Activated naive CD8-positive, alpha-beta T cell (primary cell): ENCODE data around the gene ADAM8.
"Not testable (repeated sequence)": the region's sequence is repeated elsewhere in the genome, so short reads cannot be mapped to it uniquely, and the experiment has no call there.

Experiments
- H3K27ac Mint-ChIP-seq: one replicate; pipeline ENCODE4 v1.8.0; 2021; ENCODE audit warnings: mixed read lengths
- H3K27me3 Mint-ChIP-seq: one replicate; pipeline ENCODE4 v1.8.0; 2021; ENCODE audit warnings: mixed read lengths
- H3K36me3 Mint-ChIP-seq: one replicate; pipeline ENCODE4 v1.8.0; 2021; ENCODE audit warnings: mixed read lengths
- H3K4me1 Mint-ChIP-seq: one replicate; pipeline ENCODE4 v1.8.0; 2021; ENCODE audit warnings: low read depth, mixed read lengths
- H3K4me3 Mint-ChIP-seq: one replicate; pipeline ENCODE4 v1.8.0; 2021; ENCODE audit warnings: mild to moderate bottlenecking, mixed read lengths
- H3K9me3 Mint-ChIP-seq: one replicate; pipeline ENCODE4 v1.8.0; 2021; ENCODE audit warnings: low read depth, mixed read lengths

ADAM8 gene

GRCh38 chr10:133245439-133246235 is 31.0 kb downstream of the ADAM8 start:
- H3K4me1 Mint-ChIP-seq = peaks cover 14% of the 10 kb centered on the region
- H3K9me3 Mint-ChIP-seq = no peaks in the 10 kb centered on the region
- H3K27ac Mint-ChIP-seq = no peak overlapping the region
- H3K4me3 Mint-ChIP-seq = no peak overlapping the region
- H3K27me3 Mint-ChIP-seq = peaks cover 9% of the 10 kb centered on the region
- no peaks in the 10 kb centered on the region for H3K36me3 Mint-ChIP-seq

DNA sequence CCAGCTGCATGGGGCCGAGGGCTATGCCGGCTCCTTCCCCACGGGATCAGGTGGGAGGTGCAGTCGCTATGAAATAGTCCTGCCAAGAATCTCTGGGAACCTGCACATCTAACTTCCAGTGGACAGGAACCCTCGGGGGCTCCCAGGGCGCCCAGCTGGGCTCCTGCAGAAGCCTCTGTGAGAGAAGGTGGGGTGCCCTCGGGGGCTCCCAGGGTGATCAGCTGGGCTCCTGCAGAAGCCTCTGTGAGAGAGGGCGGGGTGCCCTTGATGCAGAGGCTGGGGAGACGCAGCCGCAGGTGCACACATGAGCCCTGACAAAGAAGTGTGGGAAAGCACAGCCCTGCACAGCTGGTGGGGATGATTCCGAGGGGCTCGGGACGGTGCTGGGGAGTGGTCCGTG is 33.1 kb downstream of the ADAM8 start:
- H3K27me3 Mint-ChIP-seq = peaks cover 16% of the 10 kb centered on the region
- no peak overlapping the region for H3K27ac Mint-ChIP-seq
- H3K4me3 Mint-ChIP-seq = no peak overlapping the region
- H3K36me3 Mint-ChIP-seq = no peaks in the 10 kb centered on the region
- peaks cover 14% of the 10 kb centered on the region for H3K4me1 Mint-ChIP-seq
- no peaks in the 10 kb centered on the region for H3K9me3 Mint-ChIP-seq

DNA sequence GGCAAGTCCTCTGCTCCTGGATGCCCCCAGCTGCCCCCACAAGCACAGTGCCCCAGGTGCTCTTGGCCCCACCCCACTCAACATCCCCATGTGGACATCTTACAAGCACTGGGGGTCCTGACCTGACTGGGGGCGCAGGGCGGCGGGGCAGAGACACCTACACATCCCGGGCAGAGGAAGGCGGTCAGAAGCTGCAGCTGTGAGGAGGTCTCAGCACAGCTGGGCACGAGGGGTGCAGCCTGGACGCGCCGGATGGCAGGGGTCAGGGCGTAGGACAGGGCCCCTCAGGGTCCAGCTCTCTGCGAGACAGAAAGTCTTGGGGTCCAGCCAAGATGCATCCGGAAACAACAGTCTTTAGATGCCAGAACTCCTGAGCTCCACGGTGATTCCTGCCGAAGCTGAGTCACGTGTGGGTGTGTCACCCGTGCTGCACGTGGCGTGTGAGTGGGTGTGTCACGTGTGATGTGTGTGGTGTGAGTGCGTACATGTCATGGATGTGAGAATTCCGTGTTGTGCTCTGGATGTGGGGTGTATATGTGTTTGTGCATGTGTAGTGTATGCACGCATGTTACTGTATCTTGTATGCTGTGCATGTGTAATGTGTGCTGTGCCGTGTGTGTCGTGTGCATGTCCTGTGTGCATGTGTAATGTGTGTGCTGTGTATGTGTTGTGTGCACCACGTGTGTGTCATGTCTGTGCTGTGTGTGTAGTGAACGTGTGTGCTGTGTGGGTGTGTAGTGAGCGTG is 33.9 kb downstream of the ADAM8 start:
- Mint-ChIP-seq H3K9me3 (no peaks in the 10 kb centered on the region), H3K36me3 (no peaks in the 10 kb centered on the region), H3K4me3 (no peak overlapping the region), H3K27ac (no peak overlapping the region), H3K4me1 (peaks cover 14% of the 10 kb centered on the region), H3K27me3 (peaks cover 18% of the 10 kb centered on the region)

DNA sequence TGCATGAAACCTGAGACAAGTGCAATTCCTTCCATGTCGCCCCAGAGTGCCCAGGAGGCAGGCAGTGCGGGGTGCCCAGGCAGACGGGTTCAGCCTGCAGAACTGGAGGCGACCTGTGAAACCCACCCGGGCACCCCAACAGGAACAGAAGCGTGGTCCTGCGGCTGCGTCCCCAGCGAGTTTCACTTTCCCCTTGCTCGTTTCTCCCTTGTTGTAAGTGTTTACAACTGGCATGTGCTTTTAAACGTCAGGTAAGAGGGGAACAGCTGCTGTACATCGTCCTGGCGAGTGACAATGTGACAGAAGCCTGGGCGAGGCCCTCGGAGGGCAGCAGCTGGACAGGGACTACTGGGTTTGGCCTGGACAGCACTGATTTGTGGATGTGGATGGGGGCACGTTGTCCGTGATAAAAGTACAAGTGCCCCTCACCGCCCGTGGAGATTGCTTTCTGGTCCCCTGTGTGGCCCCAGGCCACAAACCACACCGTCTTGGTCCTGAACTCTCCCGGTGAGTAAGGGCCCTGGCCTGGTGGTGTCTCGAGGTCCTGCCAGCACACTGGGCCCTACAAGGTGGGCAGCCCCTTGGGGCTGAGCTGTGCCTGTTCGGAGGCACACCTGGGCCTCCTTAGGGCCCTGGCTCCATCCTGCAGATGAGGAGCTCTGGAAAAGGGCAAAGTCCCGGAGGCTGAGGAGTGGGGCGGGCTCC is 35.0 kb downstream of the ADAM8 start:
- peak overlapping the region; percentile 75 for H3K4me3 Mint-ChIP-seq
- H3K27me3 Mint-ChIP-seq = peaks cover 18% of the 10 kb centered on the region
- no peaks in the 10 kb centered on the region for H3K36me3 Mint-ChIP-seq
- H3K27ac Mint-ChIP-seq = no peak overlapping the region
- no peaks in the 10 kb centered on the region for H3K9me3 Mint-ChIP-seq
- peaks cover 14% of the 10 kb centered on the region for H3K4me1 Mint-ChIP-seq

DNA sequence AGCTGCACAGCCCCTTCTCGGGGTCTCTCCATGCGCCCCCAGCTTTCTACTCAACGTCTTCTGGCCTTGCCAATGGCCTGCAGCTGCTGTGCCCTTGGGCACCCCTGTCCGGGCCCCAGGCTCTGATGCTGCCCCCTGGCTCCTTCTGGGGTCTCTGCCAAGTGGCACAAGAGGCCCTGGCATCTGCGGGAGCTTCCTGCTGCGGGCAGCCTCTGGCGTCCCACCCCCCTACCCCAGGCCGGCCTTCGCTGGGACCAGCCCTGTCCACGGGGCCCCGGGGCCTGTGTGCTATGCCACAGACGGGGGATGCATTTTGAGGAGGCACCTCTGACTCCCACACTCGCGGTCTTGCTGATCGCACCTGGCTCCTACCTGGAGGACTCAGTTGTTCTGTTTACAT is 36.7 kb downstream of the ADAM8 start:
- peaks cover 17% of the 10 kb centered on the region for H3K4me1 Mint-ChIP-seq
- H3K9me3 Mint-ChIP-seq = no peaks in the 10 kb centered on the region
- no peak overlapping the region for H3K4me3 Mint-ChIP-seq
- H3K27ac Mint-ChIP-seq = no peak overlapping the region
- peaks cover 18% of the 10 kb centered on the region for H3K27me3 Mint-ChIP-seq
- no peaks in the 10 kb centered on the region for H3K36me3 Mint-ChIP-seq

- H3K27me3 Mint-ChIP-seq = peaks cover 22% of the 10 kb centered on the region
- no peaks in the 10 kb centered on the region for H3K36me3 Mint-ChIP-seq
- no peaks in the 10 kb centered on the region for H3K9me3 Mint-ChIP-seq
- H3K4me1 Mint-ChIP-seq = peaks cover 19% of the 10 kb centered on the region
- no peak overlapping the region for H3K27ac Mint-ChIP-seq
- peak overlapping the region; percentile 17 for H3K4me3 Mint-ChIP-seq
Observed at GRCh38 chr10:133238466-133238804, 38.2 kb downstream of the ADAM8 start.

DNA sequence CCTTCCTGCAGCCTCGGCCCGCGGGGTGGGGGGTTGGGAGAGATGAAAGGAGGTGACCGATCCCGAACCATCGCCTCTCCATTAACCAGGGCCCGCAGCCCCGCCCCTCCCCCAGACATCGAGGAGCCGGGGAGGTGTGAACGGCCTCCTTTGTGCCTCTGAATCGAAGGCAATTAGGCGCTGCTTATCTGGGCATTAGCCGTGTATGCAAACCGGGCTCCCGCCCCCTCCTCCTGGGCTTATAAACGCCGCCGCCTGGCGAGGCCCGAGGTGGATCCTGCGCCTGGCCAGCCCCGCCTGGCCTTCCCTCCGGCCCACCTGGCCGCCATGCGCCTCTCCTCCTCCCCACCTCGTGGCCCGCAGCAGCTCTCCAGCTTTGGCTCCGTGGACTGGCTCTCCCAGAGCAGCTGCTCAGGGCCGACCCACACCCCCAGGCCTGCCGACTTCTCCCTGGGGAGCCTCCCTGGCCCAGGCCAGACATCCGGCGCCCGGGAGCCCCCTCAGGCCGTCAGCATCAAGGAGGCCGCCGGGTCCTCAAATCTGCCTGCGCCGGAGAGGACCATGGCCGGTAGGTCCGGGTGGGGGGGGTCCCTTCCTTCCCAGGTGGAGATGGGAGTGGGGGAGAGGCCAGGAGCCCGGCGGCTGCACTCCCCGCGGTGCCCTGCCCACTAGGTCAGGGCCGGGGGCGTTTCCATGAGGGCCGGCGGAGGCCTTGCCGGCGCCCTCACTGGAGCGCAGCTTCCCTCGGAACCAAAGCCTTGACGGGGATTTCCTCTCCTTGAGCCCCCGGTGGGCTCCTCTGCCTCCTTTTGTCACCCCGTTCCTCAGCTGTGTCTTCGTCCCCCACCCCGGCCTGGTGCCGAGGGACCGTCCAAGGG is 38.8 kb downstream of the ADAM8 start, which contains the start of gene VENTX:
Gene VENTX, plus strand, starts transcription at position 268 of the 878 bp plus-strand sequence. Its CDS starts 60 bp downstream, at position 328.
- Mint-ChIP-seq H3K27ac (no peak within 1 kb of the TSS), H3K36me3 (no peaks in the 10 kb centered on the region), H3K4me1 (peaks cover 19% of the 10 kb centered on the region), H3K9me3 (no peaks in the 10 kb centered on the region), H3K4me3 (peak within 1 kb of the TSS; percentile 17), H3K27me3 (peaks cover 22% of the 10 kb centered on the region)

DNA sequence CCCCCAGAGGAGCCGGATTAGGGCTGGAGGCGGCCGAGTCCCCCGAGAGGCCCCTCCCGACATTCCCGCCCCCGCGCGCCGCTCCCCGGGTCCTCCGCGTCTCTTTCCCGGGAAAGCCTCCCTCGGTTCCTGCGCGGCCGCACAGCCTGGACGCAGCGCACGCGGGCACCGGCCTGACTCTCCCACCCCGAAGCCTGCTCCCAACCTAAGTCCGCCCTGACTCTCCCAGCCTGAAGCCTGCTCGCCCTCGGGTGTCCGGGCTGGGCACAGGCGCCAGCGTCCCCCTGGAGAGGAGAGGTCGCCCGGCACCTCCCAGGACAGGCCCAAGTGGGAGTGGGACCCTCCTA is 39.5 kb downstream of the ADAM8 start:
- H3K4me3 Mint-ChIP-seq = no peak overlapping the region
- H3K4me1 Mint-ChIP-seq = peaks cover 17% of the 10 kb centered on the region
- H3K27ac Mint-ChIP-seq = no peak overlapping the region
- H3K27me3 Mint-ChIP-seq = peaks cover 19% of the 10 kb centered on the region
- no peaks in the 10 kb centered on the region for H3K36me3 Mint-ChIP-seq
- H3K9me3 Mint-ChIP-seq = no peaks in the 10 kb centered on the region

DNA sequence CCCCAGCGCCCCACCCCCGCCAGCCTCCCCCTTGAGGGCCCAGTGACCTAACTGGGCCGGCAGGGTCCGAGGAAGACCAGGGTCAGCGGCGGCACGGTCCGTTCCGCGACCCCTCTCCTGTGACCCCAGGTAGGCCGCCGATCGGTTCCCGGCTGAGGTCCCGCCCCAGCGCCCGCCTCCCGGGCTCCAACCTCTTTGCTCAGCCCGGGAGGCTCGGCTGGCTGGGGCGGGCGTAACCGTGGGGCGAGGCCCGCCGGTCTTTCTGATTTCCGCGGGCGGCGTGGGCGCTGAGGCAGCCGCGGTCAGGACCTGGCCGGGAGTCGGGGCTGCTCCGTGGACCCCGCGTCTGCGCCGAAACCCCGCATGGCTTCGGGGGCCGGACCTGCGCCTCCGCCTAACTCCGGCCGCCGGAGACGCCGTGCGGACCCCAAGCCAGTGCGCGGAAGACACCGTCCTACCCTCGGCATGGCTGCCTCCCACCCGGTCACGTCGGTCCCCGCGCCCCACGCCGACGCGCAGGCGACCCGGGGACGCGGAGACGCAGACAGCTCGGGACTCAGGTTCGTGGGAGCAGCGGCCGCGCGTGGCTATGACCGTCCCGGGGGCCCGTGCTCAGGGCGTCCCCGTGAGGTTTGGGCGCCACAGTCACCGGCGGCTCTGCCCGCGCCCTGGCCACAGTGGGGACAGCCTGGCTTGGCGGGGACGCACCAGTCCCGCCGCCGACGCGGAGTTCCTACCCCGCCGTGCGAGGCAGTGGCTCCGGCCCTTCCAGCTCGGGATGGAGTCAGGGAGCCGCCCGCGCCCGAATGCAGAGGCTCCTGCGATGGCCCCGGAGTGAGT is 40.0 kb downstream of the ADAM8 start:
- Mint-ChIP-seq H3K4me1 (peaks cover 14% of the 10 kb centered on the region), H3K36me3 (no peaks in the 10 kb centered on the region), H3K27ac (no peak overlapping the region), H3K9me3 (no peaks in the 10 kb centered on the region), H3K27me3 (peaks cover 19% of the 10 kb centered on the region), H3K4me3 (no peak overlapping the region)

DNA sequence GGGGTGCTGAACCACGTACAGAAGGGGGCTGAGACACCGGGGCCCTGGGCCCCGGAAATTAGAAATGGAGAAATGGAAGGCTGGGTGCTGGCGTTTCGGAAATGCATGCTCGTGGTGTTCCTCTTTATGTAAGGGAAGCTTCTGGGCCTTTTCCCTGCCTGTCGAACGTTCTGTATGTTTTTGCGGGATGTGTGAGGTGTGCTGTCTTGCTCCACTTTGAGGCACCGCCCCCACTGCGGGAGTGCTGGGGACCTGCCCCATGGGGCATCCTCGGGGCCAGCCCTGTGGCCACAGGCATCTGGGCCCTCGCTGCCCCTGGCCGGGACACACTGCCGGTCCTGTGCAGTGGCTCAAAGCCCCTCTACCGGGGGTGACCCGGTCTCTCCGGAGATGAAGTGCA is 40.7 kb downstream of the ADAM8 start:
- H3K27me3 Mint-ChIP-seq = peaks cover 21% of the 10 kb centered on the region
- no peak overlapping the region for H3K27ac Mint-ChIP-seq
- peaks cover 11% of the 10 kb centered on the region for H3K4me1 Mint-ChIP-seq
- H3K4me3 Mint-ChIP-seq = peak overlapping the region; percentile 46
- no peaks in the 10 kb centered on the region for H3K36me3 Mint-ChIP-seq
- no peaks in the 10 kb centered on the region for H3K9me3 Mint-ChIP-seq

- no peaks in the 10 kb centered on the region for H3K36me3 Mint-ChIP-seq
- peak overlapping the region; percentile 61 for H3K4me3 Mint-ChIP-seq
- H3K9me3 Mint-ChIP-seq = no peaks in the 10 kb centered on the region
- H3K27ac Mint-ChIP-seq = no peak overlapping the region
- peaks cover 8% of the 10 kb centered on the region for H3K4me1 Mint-ChIP-seq
- peaks cover 18% of the 10 kb centered on the region for H3K27me3 Mint-ChIP-seq
Observed at GRCh38 chr10:133235265-133235855, 41.3 kb downstream of the ADAM8 start.

GRCh38 chr10:133234796-133235195 is 41.9 kb downstream of the ADAM8 start:
- H3K36me3 Mint-ChIP-seq, H3K27ac Mint-ChIP-seq, H3K4me1 Mint-ChIP-seq, H3K9me3 Mint-ChIP-seq: not testable (repeated sequence)
- Mint-ChIP-seq H3K27me3 (peaks cover 18% of the 10 kb centered on the region), H3K4me3 (peak overlapping the region; percentile 61)

DNA sequence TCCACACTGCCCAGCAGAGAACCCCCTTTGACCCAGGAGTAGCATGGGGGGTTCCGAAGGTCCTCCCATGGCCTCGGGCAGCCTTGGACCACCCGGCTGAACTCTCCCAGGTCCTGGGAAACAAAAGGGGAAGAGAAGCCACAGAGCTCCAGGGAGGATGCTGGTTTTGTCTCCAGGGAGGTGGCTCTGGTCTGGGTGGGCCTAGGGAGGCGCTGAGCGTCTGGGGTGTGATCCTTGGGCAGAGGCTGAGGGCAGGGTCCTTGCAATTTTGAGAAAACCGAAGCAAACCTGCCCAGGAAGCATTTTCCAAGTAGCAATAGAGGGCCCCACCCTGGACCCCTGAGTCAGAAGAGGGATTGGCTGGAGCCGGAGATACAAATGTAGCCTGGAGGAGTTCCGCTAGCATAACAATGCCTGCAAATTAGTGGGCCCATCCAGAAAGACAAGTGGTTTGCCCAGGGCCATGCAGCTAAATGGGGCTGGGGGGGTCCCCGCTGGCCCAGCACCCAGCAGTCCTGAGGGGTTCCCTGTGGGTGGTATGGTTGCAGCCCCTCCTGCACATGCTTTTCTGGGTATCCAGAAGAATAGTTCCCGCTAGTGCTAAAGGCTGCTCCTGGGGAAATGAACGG is 44.6 kb downstream of the ADAM8 start:
- Mint-ChIP-seq H3K27me3 (peaks cover 18% of the 10 kb centered on the region), H3K4me3 (no peak overlapping the region), H3K27ac (no peak overlapping the region)

More for the DNA sequence above, 44.6 kb downstream of the ADAM8 start:
- Mint-ChIP-seq H3K9me3 (no peaks in the 10 kb centered on the region), H3K36me3 (no peaks in the 10 kb centered on the region), H3K4me1 (peaks cover 12% of the 10 kb centered on the region)
